ENCODE measurements around the gene XKR7.

The XKR7 gene

DNA sequence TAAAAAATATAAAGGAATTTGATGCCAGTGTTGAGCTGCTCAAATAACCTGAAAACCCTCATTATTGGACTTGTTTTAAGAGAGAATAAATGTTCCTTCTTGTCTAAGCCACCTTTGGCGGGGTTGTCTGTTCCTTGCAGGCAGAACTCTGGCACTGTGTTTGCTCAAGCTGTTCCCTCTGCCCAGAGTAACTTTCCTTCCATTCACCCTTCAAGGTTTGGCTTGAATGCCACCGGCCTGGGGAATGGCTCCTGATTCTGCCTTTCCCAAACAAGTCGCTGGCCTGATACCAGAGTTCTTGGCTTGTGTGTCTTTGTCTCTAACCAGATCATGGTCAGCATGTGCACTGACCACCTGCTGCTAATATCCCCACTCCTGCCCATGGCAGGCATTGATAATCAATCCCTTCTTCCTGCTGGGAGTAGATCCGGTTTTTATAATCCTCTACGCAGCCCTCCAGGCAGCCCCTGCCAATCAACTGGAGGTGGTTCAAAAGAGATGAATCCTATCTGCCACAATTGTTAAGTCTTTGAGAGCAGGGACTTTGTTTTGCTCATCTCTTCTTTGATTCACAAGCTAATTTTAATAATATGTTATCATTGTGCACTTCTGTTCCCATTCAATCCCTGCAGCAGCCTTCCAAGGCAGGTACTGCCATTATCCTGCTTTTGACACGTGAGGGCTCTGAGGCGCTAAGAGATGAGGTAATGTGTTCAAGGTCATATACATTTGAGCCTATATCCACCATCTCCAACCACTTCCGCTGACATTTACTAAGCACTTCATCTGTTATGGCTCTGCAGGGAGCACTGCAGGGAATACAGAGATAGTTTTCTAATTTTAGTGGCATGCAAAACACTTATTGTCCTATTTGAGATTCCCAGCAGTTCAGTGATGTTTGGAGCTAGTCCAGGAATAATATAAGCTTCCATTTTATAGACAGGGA lies 39.2 kb downstream of the XKR7 start:
- Histone ChIP-seq H3K9me3 (ENCODE audit: severe bottlenecking) (no peaks in the 10 kb centered on the region), H3K36me3 (no peaks in the 10 kb centered on the region), H3K27ac (peak overlapping the region; percentile 61), H3K27me3 (ENCODE audit: insufficient read depth, low read depth, severe bottlenecking) (no peaks in the 10 kb centered on the region), H3K4me3 (ENCODE audit: low read depth, low read length) (no peak overlapping the region)
- DNase-seq: peak; percentile 70
- TF ChIP-seq, protein P1, sequence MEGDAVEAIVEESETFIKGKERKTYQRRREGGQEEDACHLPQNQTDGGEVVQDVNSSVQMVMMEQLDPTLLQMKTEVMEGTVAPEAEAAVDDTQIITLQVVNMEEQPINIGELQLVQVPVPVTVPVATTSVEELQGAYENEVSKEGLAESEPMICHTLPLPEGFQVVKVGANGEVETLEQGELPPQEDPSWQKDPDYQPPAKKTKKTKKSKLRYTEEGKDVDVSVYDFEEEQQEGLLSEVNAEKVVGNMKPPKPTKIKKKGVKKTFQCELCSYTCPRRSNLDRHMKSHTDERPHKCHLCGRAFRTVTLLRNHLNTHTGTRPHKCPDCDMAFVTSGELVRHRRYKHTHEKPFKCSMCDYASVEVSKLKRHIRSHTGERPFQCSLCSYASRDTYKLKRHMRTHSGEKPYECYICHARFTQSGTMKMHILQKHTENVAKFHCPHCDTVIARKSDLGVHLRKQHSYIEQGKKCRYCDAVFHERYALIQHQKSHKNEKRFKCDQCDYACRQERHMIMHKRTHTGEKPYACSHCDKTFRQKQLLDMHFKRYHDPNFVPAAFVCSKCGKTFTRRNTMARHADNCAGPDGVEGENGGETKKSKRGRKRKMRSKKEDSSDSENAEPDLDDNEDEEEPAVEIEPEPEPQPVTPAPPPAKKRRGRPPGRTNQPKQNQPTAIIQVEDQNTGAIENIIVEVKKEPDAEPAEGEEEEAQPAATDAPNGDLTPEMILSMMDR (IDR thresholded peaks at IDR 0.05; ENCODE audit: low read depth, low read length): no peak

DNA sequence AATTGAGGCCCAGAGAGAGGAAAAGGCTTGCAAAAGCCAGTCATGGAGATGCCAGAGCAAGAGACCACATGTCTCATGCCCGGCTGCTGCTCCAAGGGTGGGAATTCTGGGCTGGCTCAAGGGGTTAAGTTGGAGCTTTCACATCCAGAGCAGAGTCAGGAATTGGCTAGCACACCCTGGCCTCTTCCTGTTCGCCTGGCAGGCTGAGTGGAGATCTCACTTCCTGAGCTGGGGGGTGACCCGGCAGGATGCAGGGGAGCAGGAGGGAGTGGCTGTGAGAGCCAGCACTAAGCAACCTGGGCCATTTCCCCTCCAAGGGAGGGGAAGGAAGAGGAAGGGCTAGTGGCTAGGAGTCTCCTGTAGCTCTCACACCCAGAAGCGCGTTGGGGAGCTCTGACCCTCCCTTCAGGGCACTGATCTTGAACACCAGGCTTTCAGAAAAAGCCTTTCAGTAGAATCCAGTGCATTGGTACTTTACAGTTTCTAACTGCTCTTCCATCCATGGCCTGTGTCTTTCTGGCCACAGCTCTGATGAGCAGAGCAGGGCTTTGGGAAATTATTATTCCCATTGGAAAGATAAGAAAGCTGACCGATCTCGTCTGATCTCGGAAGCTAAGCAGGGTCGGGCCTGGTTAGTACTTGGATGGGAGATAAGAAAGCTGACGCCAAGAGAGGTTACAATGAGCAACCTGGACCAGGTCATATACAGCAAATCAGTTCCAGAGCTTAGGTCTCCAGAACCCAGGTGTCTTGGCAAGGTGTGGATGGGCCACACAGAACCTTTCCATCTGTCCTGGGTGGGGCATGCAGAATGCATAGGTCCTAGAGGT lies 40.1 kb downstream of the XKR7 start:
- H3K9me3 ChIP-seq (ENCODE audit: severe bottlenecking): no peaks in the 10 kb centered on the region
- no peak for DNase-seq
- H3K27ac ChIP-seq: peak overlapping the region; percentile 61; the same call in 1 of the 2 replicates
- TF ChIP-seq, protein P1 (IDR thresholded peaks at IDR 0.05; ENCODE audit: low read depth, low read length): no peak
- no peak overlapping the region for H3K4me3 ChIP-seq (ENCODE audit: low read depth, low read length)
- no peaks in the 10 kb centered on the region for H3K27me3 ChIP-seq (ENCODE audit: insufficient read depth, low read depth, severe bottlenecking)
- no peaks in the 10 kb centered on the region for H3K36me3 ChIP-seq

DNA sequence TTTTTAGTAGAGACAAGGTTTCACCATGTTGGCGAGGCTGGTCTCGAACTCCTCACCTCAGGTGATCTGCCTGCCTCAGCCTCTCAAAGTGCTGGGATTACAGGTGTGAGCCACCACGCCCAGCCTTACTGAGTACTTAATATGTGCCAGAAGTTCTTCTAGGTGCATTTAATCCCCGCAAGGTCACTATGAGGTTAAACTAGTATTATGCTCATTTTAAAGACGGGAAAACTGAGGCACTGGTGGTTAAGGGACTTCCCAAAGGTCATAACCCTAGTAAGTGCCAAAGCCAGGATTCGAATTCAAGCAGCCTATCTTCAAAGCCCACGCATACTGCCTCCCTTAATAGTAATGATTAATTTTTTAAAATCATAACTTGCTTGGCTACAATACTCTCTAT lies 41.6 kb downstream of the XKR7 start:
- Histone ChIP-seq H3K4me3 (ENCODE audit: low read depth, low read length) (no peak overlapping the region), H3K27me3 (ENCODE audit: insufficient read depth, low read depth, severe bottlenecking) (no peaks in the 10 kb centered on the region), H3K27ac (no peak overlapping the region), H3K9me3 (ENCODE audit: severe bottlenecking) (no peaks in the 10 kb centered on the region), H3K36me3 (no peaks in the 10 kb centered on the region)
- TF ChIP-seq, protein P1 (IDR thresholded peaks at IDR 0.05; ENCODE audit: low read depth, low read length): no peak
- DNase-seq: no peak

DNA sequence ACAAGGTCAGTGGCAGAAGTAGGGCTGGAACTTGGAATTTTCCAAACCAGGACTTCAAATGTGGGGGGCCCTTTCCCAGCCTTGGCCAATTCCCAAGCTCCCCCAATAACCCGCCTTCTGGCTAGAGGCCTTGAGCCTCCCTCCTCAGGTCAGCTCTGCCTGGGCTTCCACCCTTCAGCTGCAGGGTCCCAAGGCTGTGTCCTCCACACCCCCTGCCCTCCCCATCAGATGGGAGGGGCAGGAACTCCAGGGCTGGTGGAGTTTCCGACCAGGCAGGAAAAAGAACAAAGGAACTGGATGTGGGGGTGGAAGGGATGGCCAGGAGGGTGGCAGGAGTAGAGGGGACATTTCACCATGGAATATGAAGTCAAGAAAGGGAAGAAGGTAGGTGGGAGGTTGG lies 42.1 kb downstream of the XKR7 start, which contains the start of gene CCM2L:
Gene CCM2L (plus strand): TSS at position 338 of the 400 bp plus-strand sequence. CDS start 17 bp downstream, at position 355.
- no peaks in the 10 kb centered on the region for H3K9me3 ChIP-seq (ENCODE audit: severe bottlenecking)
- no peaks in the 10 kb centered on the region for H3K36me3 ChIP-seq
- no peaks in the 10 kb centered on the region for H3K27me3 ChIP-seq (ENCODE audit: insufficient read depth, low read depth, severe bottlenecking)
- TF ChIP-seq, protein P1 (IDR thresholded peaks at IDR 0.05; ENCODE audit: low read depth, low read length): no peak
- DNase-seq: no peak
- no peak within 1 kb of the TSS for H3K4me3 ChIP-seq (ENCODE audit: low read depth, low read length)
- H3K27ac ChIP-seq: no peak within 1 kb of the TSS

DNA sequence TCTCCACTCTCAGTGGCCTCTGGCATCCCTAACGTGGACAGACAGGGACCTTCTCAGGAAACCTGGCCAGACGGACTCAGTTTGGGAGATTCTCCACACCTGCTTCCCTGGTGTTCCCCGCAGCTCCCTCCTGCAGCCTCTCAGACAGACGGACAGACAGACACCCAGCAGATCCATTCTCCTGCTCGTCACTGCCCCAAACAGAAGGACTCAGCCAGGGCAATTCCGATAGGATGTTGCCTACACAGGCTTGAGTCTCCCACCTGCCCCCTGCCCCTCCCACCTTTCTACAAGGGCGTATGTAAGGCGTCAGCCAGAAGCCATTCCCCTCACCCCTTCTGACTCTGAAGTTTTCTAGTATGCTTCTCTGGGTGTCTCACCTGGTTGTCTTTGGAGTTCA lies 42.7 kb downstream of the XKR7 start:
- no peaks in the 10 kb centered on the region for H3K27me3 ChIP-seq (ENCODE audit: insufficient read depth, low read depth, severe bottlenecking)
- no peak for DNase-seq
- no peak overlapping the region for H3K27ac ChIP-seq
- no peaks in the 10 kb centered on the region for H3K9me3 ChIP-seq (ENCODE audit: severe bottlenecking)
- no peak overlapping the region for H3K4me3 ChIP-seq (ENCODE audit: low read depth, low read length)
- TF ChIP-seq, protein P1 (IDR thresholded peaks at IDR 0.05; ENCODE audit: low read depth, low read length): no peak
- no peaks in the 10 kb centered on the region for H3K36me3 ChIP-seq

All from WERI-Rb-1 (cell line).